ENCODE results near the gene TMEM240.

TMEM240 gene

GRCh38 chr1:1540090-1540817, at the start of gene TMEM240:
Gene TMEM240, minus strand, starts transcription at chr1:1540624. Its CDS starts 278 bp downstream, at chr1:1540346.
- DNase-seq (ENCODE audit: low read depth) = peak; percentile 55

DNA sequence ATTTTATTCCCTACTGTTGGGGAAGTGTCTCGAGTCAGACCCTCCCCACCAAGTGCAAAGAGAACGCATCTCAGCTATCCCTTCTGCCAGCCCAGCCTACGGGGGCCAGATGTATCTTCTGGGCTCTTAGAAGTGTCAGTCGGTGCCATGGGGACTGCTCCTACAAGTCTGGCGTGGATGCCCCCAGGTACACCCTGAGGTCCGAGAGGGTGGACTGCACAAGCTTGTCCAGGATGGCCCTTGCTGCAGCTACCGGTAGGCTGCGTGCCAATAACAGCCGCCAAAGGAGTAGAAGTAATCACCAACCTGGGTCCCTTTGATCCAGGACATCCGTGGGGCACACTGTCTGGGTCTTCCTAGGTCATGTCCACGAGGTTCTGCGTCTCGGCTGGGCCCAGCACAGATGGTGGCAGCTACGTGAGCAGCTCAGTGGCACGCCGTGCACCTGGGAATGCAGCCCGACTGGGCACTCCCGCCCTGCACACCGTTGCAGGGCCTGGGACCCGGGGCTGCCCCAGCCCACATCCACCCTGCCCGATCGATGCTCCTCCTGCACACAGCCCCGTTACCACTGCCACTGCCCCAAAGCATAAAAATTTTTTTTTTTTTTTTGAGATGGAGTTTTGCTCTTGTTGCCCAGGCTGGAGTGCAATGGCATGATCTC, 43.1 kb upstream of the TMEM240 start:
- no peak for DNase-seq (ENCODE audit: low read depth)

GRCh38 chr1:1582585-1583346, 42.3 kb upstream of the TMEM240 start:
- DNase-seq (ENCODE audit: low read depth) = no peak

DNA sequence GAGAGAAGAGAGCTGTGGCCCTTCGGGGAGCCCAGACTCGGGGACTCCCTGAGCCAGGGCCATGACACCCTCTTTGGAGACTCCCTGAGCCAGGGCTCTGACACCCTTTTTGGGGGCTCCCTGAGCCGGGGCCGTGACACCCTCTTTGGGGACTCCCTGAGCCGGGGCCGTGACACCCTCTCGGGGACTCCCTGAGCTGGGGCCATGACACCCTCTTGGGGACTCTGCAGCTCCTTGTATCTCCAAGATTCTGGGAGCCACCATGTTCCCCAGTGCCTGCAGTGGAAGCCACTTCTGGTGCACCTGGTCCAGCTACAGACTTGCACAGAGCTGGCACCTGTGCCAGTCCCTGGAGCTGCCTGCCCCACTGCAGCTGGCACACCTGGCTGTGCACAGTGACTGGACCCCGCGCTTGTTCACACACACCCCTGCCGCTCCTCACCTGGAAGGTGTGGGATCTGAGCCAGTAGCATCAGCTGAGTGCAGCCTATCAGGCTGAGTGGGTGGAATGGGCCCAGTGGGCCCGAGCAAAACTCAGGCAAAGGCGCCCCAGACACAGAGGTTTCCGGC, 38.0 kb upstream of the TMEM240 start:
- DNase-seq (ENCODE audit: low read depth) = no peak

DNA sequence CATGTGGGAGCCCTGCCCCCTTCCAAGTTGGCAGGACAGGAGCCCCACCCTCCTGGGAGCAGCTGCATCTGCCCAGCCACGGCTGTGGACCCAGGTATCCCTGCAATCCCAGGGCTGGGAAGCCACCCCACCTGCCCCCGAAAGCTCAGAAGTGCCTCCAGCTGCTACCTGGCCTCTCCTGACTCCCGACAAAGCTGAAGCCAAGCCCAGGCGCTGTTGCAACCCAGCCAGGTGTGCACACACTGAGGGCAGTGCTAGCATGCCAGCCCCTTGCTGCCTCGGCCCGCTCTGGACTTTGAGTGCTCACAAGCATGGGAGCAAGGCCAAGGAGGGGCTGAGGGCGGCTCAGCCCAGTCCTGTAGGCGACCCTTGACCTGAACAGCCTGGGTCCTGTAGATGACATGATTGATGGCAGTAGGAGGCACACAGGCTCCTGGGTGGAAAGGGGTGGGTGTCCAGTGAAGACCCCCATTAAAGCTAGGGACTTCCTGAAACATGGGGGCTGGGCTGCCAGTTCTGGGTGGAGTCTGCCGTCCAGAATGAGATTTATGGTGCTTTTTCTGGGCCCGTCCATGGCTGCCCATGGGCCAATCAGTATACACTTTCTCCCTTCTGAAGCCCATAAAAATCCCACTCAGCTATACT, 37.1 kb upstream of the TMEM240 start:
- DNase-seq (ENCODE audit: low read depth) = no peak

GRCh38 chr1:1574721-1575537, 34.5 kb upstream of the TMEM240 start, which contains the start of gene SSU72:
Gene SSU72, minus strand, starts transcription at chr1:1574863. Its CDS starts 306 bp downstream, at chr1:1574557.
- DNase-seq (ENCODE audit: low read depth) = peak; percentile 80

DNA sequence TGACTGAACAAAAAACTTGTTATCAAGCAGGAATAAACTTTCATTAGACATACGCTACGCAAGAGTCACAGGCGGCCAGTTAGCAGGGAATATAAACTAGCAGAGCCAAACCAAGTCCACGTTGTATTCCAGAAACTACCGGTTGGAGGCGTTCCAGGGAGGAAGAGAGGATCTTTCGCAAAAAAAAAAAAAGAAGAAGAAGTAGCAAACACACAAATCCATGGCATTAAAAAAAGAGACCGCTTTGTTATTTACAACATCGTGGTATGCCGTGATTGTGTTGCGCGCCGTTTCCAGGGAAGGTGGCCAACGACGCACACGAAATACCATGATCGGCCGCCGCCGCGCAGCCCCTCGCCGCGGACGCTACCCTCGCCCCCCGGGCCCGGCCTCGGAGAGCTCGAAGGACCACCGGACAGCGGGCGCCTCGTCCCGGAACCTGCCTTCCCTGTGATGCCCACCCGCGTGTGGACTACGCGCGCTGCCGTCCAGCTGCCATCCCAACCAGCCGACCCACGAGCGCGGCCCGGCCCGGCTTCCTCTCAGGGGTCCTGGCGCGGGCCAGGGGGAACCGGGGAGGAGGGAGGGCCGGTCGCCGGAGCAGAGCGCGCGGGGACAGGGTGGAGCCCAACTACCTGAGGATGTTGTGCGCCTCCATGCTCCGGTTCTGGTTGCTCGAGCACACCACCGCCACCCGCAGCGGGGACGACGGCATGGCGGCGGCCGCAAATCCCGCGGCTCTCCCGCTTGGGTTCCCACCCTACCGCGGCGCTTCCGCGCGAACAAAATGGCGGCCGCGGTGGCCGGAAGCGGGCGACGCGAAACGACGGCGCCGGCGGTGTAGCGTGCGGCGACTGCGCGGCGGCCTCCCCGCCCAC, 33.7 kb upstream of the TMEM240 start:
- no peak for DNase-seq (ENCODE audit: low read depth)

- no peak for DNase-seq (ENCODE audit: low read depth)
Measured at GRCh38 chr1:1569341-1569740, 28.9 kb upstream of the TMEM240 start.

DNA sequence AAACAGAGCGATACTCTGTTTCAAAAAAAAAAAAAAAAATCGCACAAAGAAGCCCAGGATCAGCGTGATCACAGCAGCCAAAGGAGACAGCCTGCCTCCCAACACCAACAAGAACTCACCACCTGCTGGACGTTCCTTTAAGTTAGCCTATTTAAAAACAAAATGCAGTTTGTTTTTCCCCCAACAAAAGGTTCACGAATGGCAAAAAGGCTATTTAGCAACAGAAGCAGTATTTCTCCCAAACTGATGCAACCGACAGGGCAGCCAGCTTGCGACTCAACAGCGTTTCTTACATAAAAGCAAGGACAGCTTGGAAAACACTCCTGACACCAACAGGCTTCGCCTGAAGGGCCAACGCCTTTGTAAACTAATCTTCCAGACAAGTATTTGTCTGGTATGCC, 27.5 kb upstream of the TMEM240 start:
- no peak for DNase-seq (ENCODE audit: low read depth)

DNA sequence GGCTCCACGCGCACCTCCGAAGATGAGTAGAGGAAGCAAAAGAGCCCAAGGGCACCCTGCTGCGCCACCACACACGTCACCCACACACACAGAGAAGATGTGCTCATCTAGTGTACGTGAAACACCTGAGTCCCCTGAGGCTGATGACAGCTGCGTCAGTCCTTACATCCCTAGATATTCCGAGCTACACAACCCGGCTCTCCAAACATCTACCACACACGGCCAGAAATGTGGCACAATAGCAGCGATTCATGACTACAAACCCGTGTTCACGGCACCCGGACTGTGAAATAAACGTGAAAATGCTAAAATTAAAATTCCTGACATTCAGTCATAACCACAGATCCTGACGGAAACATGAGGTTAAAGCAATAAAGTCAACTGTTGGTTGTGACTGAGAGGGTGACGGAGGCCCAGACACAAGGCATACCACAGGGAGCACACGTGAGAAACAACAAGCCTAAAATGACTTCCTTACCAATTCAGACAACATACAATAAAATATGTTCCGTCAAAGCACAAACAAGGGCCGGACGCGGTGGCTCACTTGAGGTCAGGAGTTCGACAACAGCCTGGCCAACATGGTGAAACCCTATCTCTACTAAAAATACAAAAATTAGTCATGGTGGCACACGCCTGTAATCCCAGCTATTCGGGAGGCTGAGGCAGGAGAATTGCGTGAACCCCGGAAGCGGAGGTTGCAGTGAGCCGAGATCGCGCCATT, 26.9 kb upstream of the TMEM240 start:
- no peak for DNase-seq (ENCODE audit: low read depth)

GRCh38 chr1:1565340-1565739, 24.9 kb upstream of the TMEM240 start:
- DNase-seq (ENCODE audit: low read depth) = peak; percentile 40

DNA sequence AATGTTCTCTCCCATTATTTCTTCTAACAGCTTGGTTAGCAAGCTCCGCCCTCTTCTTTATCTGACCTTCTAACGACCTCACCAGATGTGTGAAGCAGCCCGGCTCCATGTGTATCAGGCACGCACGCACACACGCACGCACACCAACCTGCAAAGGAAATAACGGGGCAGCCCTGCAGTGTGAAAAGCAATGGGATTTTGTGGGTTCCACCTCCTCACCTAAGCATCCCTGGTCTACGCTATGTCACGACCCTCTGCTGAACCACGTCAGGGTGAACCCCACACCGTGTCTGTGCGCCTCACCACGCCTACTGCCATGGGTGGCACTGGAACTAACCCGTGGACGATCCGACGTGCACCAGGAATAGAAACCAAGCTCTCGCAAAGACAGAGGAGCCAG, 23.8 kb upstream of the TMEM240 start:
- no peak for DNase-seq (ENCODE audit: low read depth)

GRCh38 chr1:1563688-1564087, 23.3 kb upstream of the TMEM240 start:
- DNase-seq (ENCODE audit: low read depth) = no peak

GRCh38 chr1:1562556-1563195, 22.3 kb upstream of the TMEM240 start:
- no peak for DNase-seq (ENCODE audit: low read depth)

DNA sequence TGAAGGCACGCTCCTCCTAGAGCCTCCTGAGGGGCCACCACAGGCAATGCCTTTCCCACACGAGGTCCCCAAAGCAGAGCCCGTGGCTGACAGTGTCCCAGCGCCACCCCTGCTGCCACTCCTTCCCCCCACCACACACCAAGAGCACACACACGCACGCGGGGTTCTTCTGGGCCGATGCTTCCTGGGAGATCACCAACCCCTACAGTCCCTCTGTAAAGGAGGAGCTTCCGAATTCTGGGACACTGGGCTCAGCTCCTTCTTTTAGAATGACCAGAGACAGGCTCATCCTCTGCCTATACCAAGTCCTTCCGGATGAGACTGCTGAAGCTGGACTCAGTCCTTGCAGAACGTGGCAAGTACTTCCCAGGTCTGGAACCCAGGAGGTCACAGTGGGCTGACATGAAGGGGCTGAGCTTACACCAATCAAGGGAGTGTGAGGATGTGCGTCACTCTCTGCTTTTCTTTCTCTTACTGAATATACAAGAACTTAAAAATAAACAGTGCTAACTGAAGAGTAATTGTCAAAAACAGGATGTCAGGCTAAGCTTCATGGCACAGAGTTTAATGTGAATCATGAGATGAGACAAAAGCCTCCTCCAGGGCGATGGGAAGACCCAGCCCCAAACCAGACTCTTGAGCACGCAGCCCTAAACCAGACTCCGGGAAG, 21.5 kb upstream of the TMEM240 start:
- DNase-seq (ENCODE audit: low read depth) = no peak

DNA sequence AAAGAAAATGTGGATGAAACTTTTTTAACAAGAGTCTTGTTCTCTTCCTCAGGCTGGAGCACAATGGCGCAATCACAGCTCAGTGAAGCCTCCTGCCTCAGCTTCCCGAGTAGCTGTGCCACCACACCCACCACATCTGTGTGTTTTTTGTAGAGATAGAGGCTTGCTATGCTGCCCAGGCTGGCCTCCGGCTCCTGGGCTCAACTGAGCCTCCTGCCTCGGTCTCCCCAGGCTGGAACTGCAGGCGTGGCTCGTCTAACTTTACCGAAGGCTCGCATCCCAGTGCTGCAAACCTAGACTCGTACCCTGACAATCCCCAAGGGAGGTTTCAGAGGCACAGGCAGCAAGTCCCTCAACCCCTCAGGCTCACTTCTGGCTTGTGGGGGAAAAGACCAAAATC, 19.8 kb upstream of the TMEM240 start:
- DNase-seq (ENCODE audit: low read depth) = no peak

DNA sequence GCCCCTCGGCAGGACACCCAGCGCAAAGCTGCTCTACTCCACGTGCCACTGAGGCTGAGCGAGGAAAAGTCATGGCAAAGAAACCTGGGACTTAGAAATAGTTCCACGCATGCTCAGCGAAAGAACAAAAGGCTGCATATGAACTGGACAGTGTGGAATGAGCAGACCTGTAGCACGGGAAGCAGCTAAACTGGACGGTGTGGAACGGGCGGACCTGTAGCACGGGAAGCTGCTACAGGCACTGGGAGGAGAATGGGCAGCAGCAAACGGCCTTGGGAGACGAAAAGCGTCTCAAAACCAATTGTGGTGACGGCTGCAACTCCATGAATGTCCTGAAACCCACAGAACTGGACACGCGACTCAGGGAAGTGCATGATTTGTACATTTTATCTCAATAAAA, 18.6 kb upstream of the TMEM240 start:
- no peak for DNase-seq (ENCODE audit: low read depth)

DNA sequence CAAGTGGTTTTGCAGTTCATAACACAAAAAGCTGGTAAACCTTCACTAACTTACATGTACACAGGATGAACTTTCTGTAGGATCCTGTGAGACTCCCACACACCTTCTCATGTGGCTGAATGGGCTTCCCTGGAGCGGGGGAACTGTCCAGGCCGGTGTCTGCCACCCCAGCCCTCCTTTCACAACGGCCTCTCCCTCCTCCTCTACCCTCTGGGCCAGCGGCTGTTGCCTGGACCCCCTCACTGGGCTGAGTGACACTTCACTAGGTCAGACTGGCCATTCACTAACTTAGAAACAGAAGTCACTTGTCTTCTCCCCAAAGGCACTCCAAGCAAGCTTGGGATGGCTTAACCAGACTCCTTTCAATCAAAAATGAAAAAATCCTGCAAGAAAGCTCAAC, 18.2 kb upstream of the TMEM240 start:
- DNase-seq (ENCODE audit: low read depth) = no peak

Data from fibroblast of the conjunctiva (primary cell).